Ovary (tissue), 3 donors: ENCODE results near the gene CYFIP2.

Source experiments
- CTCF ChIP-seq, 3 donors: fragments of 450-650 bp in 2 of 3; fragments of 200-600 bp in 1 of 3; IDR thresholded peaks; one replicate each; pipeline versions ENCODE4 v1.5.1 to v1.8.0; 2016 to 2022; ENCODE audit warnings: antibody characterized with exemption in 3 of 3, mild to moderate bottlenecking in 1 of 3
- EP300 ChIP-seq: sonication (generic); formaldehyde crosslinking; IDR thresholded peaks from one replicate; pipeline ENCODE4 v1.6.1; 2017; ENCODE audit warnings: antibody characterized with exemption
- POLR2A ChIP-seq: fragments of 450-650 bp; IDR thresholded peaks from one replicate; pipeline ENCODE4 v1.6.1; 2017; ENCODE audit warnings: antibody characterized with exemption, mild to moderate bottlenecking, moderate library complexity
- donor health status: DM: no; HTN: no; CAD: no.

DNA sequence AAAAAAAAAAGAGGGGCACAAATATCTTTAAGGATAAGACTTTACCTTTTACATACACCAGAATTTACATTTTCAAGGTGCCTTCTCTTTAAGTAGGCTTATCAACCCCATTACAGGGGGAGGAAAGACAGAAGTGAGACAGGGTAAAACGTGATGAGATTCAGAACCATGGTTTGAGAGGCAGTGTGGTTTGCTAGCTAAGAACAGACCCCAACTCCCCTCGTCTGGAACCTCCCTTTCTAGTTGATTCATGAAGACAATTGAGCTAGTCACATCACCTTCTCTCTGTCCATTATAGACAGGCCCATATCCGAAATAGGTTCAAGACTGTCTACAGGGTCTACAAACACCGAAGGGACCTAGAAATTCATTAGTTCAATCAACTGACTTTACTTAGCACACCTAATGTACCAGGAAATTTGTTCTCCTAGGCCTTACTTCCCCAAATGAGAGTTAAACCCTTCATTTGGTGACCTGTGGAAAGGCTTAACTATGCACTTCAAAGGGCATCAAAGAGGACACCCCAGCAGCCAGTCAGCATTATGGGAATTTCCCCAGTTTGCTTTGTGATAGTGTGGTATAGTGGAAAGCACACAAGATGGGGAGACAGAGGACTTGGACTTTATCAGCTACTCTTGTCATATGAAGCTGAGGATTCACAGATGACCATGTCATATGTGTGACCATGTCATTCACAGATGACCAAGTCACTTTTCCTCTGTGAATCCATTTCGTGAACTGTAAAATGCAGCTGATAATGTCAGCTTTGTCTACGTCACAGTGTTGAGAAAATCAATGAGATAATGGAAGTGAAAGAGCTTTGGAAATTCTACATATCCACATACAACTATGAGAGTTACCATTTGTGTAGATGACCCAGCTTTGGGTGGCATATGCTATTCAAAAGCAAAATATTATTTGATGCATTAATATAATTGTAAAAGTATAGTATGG, 40.2 kb upstream of the CYFIP2 start:
- TF ChIP-seq EP300 (no peak), CTCF (IDR thresholded peaks at IDR 0.05) (no peak), POLR2A (no peak)
